Cardiac septum (tissue), 1 donor: Measurements from ENCODE around the gene NOP58. TPM values are rescaled to one million over a fixed set of nuclear protein-coding genes. Genes with fewer than 3 reads are reported as not detected.

Experiments used
- total RNA-seq: library from RNA; stranded (reverse); fragmentation: NEBNext Ultra II Directional; extraction: Animal tissue kit (Norgen Biotek cat#: 25700); gene quantifications from one replicate; pipeline ENCODE4 v1.2.1, GENCODE V29; 2021
- donor health status: DM: no; HTN: no; CAD: no.

NOP58 gene
- total RNA-seq, 1 donor from 2014 or later = 24.4 TPM

Other genes starting within 250 kb of the NOP58 start
- gene FZD7, start 231.9 kb upstream of the NOP58 start, total RNA-seq = 34.7 TPM
- not detected for gene KIAA2012, start 192.5 kb upstream of the NOP58 start, total RNA-seq
- 59.5 TPM for gene SUMO1, start 27.2 kb upstream of the NOP58 start, total RNA-seq
- 83.6 TPM for gene BMPR2, start 110.6 kb downstream of the NOP58 start, total RNA-seq